Activated CD8-positive, alpha-beta memory T cell treated with anti-CD3 and anti-CD28 coated beads, Interleukin-2, amount 50 U/mL, for 24 hours (primary cell): ENCODE measurements around the gene SMARCD3.

Experiments used
- DNase-seq: peaks from one replicate; pipeline ENCODE4 v3.0.0-alpha.2; 2020; ENCODE audit errors: extremely low read depth

Gene SMARCD3

GRCh38 chr7:151208253-151208862 lies 40.1 kb downstream of the SMARCD3 start:
- DNase-seq = no peak

- no peak for DNase-seq
Observed at GRCh38 chr7:151207804-151208203, 40.7 kb downstream of the SMARCD3 start.

GRCh38 chr7:151207315-151207714 lies 41.2 kb downstream of the SMARCD3 start:
- DNase-seq = no peak

GRCh38 chr7:151206914-151207313 lies 41.6 kb downstream of the SMARCD3 start:
- no peak for DNase-seq

GRCh38 chr7:151205730-151206129 lies 42.8 kb downstream of the SMARCD3 start:
- no peak for DNase-seq

GRCh38 chr7:151204383-151205032 lies 44.0 kb downstream of the SMARCD3 start:
- DNase-seq = no peak

- DNase-seq = no peak
Observed at GRCh38 chr7:151202836-151203235, 45.7 kb downstream of the SMARCD3 start.

- no peak for DNase-seq
Observed at GRCh38 chr7:151201751-151202150, 46.7 kb downstream of the SMARCD3 start.

GRCh38 chr7:151201344-151201743 lies 47.1 kb downstream of the SMARCD3 start:
- DNase-seq = no peak

- DNase-seq = no peak
Observed at GRCh38 chr7:151198945-151199848, 49.3 kb downstream of the SMARCD3 start.

GRCh38 chr7:151197932-151198331 lies 50.6 kb downstream of the SMARCD3 start:
- DNase-seq = no peak

- no peak for DNase-seq
Observed at GRCh38 chr7:151195616-151196450, 52.7 kb downstream of the SMARCD3 start.

GRCh38 chr7:151194188-151194587 lies 54.3 kb downstream of the SMARCD3 start:
- DNase-seq = no peak

GRCh38 chr7:151193203-151193978 lies 55.1 kb downstream of the SMARCD3 start:
- no peak for DNase-seq

GRCh38 chr7:151192002-151192539 lies 56.4 kb downstream of the SMARCD3 start:
- DNase-seq = no peak

GRCh38 chr7:151191544-151191943 lies 57.0 kb downstream of the SMARCD3 start:
- no peak for DNase-seq

- no peak for DNase-seq
Observed at GRCh38 chr7:151189038-151189437, 59.5 kb downstream of the SMARCD3 start.
